ENCODE results near the gene PIGA.

Gene PIGA

GRCh38 chrX:15350329-15350996 lies 15.1 kb upstream of the PIGA start:
- Histone ChIP-seq H3K4me1 (no peaks in the 10 kb centered on the region), H3K36me3 (no peaks in the 10 kb centered on the region), H3K4me2 (no peak overlapping the region), H3K27me3 (peaks cover 81% of the 10 kb centered on the region), H3K9me3 (no peaks in the 10 kb centered on the region), H3K27ac (no peak overlapping the region), H3K4me3 (no peak overlapping the region), H3K9ac (no peak overlapping the region), H4K20me1 (peaks cover 19% of the 10 kb centered on the region; the same call in 1 of the 2 replicates)
- no peak for TF ChIP-seq Cebpa-rat (IDR thresholded peaks at IDR 0.05)

DNA sequence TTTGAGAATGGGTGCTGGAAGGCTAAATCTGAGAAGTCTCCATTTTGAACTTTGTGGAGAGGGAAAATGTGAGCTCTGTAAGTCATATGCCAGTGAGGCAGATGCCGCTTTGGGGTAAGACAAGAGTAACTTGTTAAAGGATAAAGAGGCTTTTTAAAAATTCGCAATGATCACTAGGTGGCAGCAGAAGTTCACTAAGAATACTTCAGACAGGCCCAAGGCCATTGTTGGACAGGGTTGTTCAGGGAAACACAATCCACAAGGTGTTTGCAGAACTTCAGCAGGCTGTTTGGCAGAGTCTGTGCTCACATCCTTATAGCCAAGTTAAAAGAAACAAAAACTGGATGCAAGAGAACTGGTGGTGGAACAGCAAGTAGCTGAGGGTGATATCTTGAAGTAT lies 13.7 kb upstream of the PIGA start:
- Histone ChIP-seq H3K9me3 (no peaks in the 10 kb centered on the region), H3K36me3 (no peaks in the 10 kb centered on the region), H4K20me1 (peaks cover 19% of the 10 kb centered on the region; the same call in 1 of the 2 replicates), H3K27ac (no peak overlapping the region), H3K9ac (no peak overlapping the region), H3K4me1 (no peaks in the 10 kb centered on the region), H3K4me2 (no peak overlapping the region), H3K27me3 (peaks cover 85% of the 10 kb centered on the region), H3K4me3 (no peak overlapping the region)
- TF ChIP-seq Cebpa-rat (IDR thresholded peaks at IDR 0.05) = no peak

- H3K4me1 ChIP-seq = no peaks in the 10 kb centered on the region
- peaks cover 89% of the 10 kb centered on the region for H3K27me3 ChIP-seq
- H4K20me1 ChIP-seq = peaks cover 22% of the 10 kb centered on the region; the same call in 1 of the 2 replicates
- H3K27ac ChIP-seq = no peak overlapping the region
- no peak overlapping the region for H3K4me3 ChIP-seq
- H3K36me3 ChIP-seq = no peaks in the 10 kb centered on the region
- H3K4me2 ChIP-seq = no peak overlapping the region
- no peak overlapping the region for H3K9ac ChIP-seq
- TF ChIP-seq Cebpa-rat (IDR thresholded peaks at IDR 0.05) = no peak
- H3K9me3 ChIP-seq = no peaks in the 10 kb centered on the region
Observed at GRCh38 chrX:15345976-15346375, 10.7 kb upstream of the PIGA start.

DNA sequence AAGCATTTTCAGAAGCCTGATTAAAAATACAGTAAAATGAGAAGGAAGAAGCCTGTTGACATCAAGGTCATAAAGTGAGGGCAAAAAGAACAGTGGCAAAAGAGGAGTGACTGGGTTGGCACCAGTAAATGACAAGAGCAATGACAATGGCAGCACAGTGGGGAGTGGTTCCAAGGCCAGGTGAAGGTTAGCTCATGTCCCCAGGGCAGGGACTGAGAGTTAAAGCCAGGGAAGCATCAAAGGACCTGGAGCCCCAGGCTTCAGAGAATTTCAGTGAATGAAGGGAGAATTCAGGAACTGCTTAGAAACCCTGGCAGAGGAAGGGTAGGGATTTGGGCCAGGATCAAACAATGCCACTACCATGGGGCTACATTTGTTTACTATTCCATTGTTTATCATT lies 8.8 kb upstream of the PIGA start:
- no peaks in the 10 kb centered on the region for H3K4me1 ChIP-seq
- TF ChIP-seq Cebpa-rat (IDR thresholded peaks at IDR 0.05) = no peak
- H3K27me3 ChIP-seq = peaks cover 95% of the 10 kb centered on the region
- H4K20me1 ChIP-seq = peaks cover 24% of the 10 kb centered on the region; the same call in 1 of the 2 replicates
- no peak overlapping the region for H3K27ac ChIP-seq
- H3K4me2 ChIP-seq = no peak overlapping the region
- H3K4me3 ChIP-seq = no peak overlapping the region
- no peaks in the 10 kb centered on the region for H3K36me3 ChIP-seq
- H3K9ac ChIP-seq = no peak overlapping the region
- no peaks in the 10 kb centered on the region for H3K9me3 ChIP-seq

DNA sequence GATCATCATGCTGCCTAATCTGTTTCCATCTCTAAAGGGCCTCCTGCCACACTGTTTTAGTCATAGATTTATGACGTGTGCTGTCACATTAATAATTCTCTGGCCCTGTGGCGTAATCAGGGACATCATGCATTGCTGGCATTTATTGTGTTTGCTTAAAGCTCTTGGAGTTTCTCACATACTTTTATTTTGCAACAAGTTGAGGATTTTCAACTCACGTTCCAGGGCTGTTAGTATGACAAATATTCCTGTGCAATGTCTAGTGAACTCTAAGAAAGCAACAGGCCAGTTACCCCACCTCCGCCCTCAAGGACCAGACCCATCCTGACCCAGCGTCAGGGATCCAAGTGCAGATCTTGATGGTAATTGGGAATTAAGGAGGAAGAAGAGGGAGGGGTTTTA lies 7.8 kb upstream of the PIGA start:
- Histone ChIP-seq H3K9ac (no peak overlapping the region), H3K4me3 (no peak overlapping the region), H3K36me3 (no peaks in the 10 kb centered on the region), H3K4me2 (no peak overlapping the region), H3K4me1 (no peaks in the 10 kb centered on the region), H3K9me3 (no peaks in the 10 kb centered on the region), H4K20me1 (peaks cover 17% of the 10 kb centered on the region; the same call in 1 of the 2 replicates), H3K27ac (no peak overlapping the region), H3K27me3 (peaks cover 95% of the 10 kb centered on the region)
- no peak for TF ChIP-seq Cebpa-rat (IDR thresholded peaks at IDR 0.05)

DNA sequence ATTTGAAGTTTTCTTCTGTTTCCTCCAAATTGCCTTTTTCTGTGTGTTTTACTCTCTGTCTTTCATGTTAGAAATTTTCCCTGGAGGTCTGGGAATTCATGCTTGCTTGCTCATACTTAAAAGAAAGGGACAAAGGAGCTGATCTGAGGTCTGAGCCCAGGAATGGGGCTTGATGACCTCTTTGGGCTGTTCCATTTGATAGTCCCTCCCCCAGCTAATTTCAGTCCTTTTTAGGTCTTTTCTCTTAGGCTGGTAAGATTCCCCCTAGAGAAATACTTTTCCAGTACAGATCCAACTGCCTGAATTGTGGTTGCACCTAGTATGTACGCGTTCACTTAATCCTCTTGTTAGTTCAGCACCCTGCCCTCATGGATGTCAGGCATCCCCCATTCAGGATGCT lies 5.5 kb upstream of the PIGA start:
- Histone ChIP-seq H3K4me2 (no peak overlapping the region), H4K20me1 (peaks cover 8% of the 10 kb centered on the region; the same call in 1 of the 2 replicates), H3K4me3 (no peak overlapping the region), H3K9me3 (no peaks in the 10 kb centered on the region), H3K4me1 (no peaks in the 10 kb centered on the region; the same call in 1 of the 2 replicates), H3K27ac (no peak overlapping the region), H3K9ac (no peak overlapping the region), H3K36me3 (no peaks in the 10 kb centered on the region), H3K27me3 (peaks cover 97% of the 10 kb centered on the region)
- TF ChIP-seq Cebpa-rat (IDR thresholded peaks at IDR 0.05) = no peak

DNA sequence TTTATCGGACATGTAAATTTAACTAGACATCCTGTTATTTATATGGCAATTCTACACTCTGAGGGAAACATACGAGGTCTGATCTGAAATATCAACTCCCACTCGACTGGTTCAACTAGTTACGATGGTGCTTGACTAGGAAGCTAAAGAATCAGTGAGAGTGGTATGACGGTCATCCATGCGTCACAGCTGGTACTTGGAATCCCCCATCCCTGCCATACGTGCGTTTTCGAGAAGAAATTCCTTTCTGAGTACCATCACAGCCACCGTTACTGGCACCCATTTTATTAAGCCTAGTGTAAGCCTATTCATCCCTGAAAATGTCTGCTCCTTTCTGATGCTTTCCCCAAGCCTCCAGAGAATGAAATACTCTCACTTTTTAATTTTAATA lies 695 bp upstream of the PIGA start:
- Histone ChIP-seq H4K20me1 (peaks cover 26% of the 10 kb centered on the region), H3K27ac (no peak overlapping the region), H3K4me3 (peak overlapping the region; percentile 79), H3K4me2 (peak overlapping the region; percentile 79), H3K27me3 (peaks cover 89% of the 10 kb centered on the region), H3K36me3 (peaks cover 9% of the 10 kb centered on the region), H3K4me1 (peaks cover 6% of the 10 kb centered on the region), H3K9ac (no peak overlapping the region), H3K9me3 (no peaks in the 10 kb centered on the region)
- TF ChIP-seq Cebpa-rat (IDR thresholded peaks at IDR 0.05) = no peak

- H3K4me3 ChIP-seq = peak overlapping the region; percentile 79
- H4K20me1 ChIP-seq = peaks cover 29% of the 10 kb centered on the region
- peak overlapping the region; percentile 79 for H3K9ac ChIP-seq
- H3K4me1 ChIP-seq = peaks cover 6% of the 10 kb centered on the region
- H3K4me2 ChIP-seq = peak overlapping the region; percentile 59
- peaks cover 88% of the 10 kb centered on the region for H3K27me3 ChIP-seq
- H3K36me3 ChIP-seq = peaks cover 9% of the 10 kb centered on the region
- no peaks in the 10 kb centered on the region for H3K9me3 ChIP-seq
- TF ChIP-seq Cebpa-rat (IDR thresholded peaks at IDR 0.05) = no peak
- H3K27ac ChIP-seq = no peak overlapping the region
Observed at GRCh38 chrX:15334561-15334960, 762 bp downstream of the PIGA start.

- Histone ChIP-seq H3K9me3 (no peaks in the 10 kb centered on the region), H3K4me3 (no peak overlapping the region), H3K4me1 (no peaks in the 10 kb centered on the region), H3K4me2 (no peak overlapping the region), H3K9ac (no peak overlapping the region), H4K20me1 (peaks cover 36% of the 10 kb centered on the region), H3K27me3 (peaks cover 89% of the 10 kb centered on the region), H3K27ac (no peak overlapping the region), H3K36me3 (peaks cover 17% of the 10 kb centered on the region)
- TF ChIP-seq Cebpa-rat (IDR thresholded peaks at IDR 0.05) = no peak
Observed at GRCh38 chrX:15328821-15329220, 6.5 kb downstream of the PIGA start.

DNA sequence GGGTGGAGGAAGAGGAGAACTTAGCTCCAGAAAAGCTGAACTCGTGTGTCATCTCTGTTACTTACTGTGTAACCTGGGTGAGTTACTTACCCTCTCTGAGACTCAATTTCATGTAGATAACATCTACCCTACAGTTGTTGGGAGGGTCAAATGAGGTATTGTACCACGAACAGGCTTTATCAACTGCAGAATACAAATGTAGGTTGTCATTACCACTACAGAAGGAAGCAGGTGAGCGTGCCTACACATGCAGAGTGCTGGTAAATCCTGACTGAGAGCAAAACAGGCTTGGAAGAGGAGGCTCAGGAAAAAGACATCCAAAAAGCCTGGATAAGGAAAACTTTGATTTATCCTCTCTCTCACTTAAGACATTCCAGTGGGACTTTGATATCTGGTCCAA lies 7.2 kb downstream of the PIGA start:
- Histone ChIP-seq H4K20me1 (peaks cover 32% of the 10 kb centered on the region), H3K4me3 (no peak overlapping the region), H3K9me3 (no peaks in the 10 kb centered on the region), H3K27me3 (peaks cover 89% of the 10 kb centered on the region), H3K9ac (no peak overlapping the region), H3K4me1 (no peaks in the 10 kb centered on the region), H3K27ac (no peak overlapping the region), H3K4me2 (no peak overlapping the region), H3K36me3 (peaks cover 20% of the 10 kb centered on the region)
- no peak for TF ChIP-seq Cebpa-rat (IDR thresholded peaks at IDR 0.05)

Measured in BLaER1 (cell line).